Measurements from ENCODE around the gene LARP1. TPM values are rescaled to one million over a fixed set of nuclear protein-coding genes. Genes with fewer than 3 reads are reported as not detected.
"Not testable (repeated sequence)": the region's sequence is repeated elsewhere in the genome, so short reads cannot be mapped to it uniquely, and the experiment has no call there.

Gene LARP1
- polyA plus RNA-seq, 1 donor (not counting 4 experiments of a cell fraction or from before 2014, with no cell fraction given): 65.6 TPM

DNA sequence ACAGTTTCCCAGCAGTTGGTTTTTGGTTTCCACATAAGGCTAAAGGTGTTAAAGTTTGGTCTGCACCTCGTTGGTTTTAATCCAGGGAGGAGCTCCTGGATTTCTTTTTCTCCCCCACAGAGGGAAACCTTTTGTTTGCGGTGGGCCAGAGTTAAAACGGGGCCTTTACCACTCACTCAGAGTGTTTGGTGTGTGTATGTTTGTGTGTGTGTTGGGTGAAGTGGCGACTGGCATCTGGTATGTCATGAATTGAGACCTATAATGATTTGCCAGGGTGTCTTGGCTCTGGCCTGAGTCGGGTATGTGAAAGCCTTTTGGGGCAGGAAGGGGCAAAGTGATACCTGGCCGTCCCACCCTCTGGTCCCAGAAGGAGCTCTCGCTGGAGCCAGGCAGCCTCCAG is 64.4 kb downstream of the LARP1 start:
- H3K9me3 ChIP-seq (ENCODE audit: control insufficient read depth, low read depth, low read length): no peaks in the 10 kb centered on the region
- H3K27ac ChIP-seq (ENCODE audit: control insufficient read depth, insufficient read depth, low read length): no peak overlapping the region
- H3K4me1 ChIP-seq (ENCODE audit: control insufficient read depth, extremely low read depth, insufficient read depth, low read length): peaks cover 4% of the 10 kb centered on the region
- H4K20me1 ChIP-seq (ENCODE audit: control insufficient read depth, extremely low read depth, insufficient read depth, low read length): no peaks in the 10 kb centered on the region
- peaks cover 2% of the 10 kb centered on the region for H3K79me2 ChIP-seq (ENCODE audit: control insufficient read depth, insufficient read depth, low read length)
- no peaks in the 10 kb centered on the region for H3K9me1 ChIP-seq (ENCODE audit: control insufficient read depth, extremely low read depth, insufficient read depth, low read length)
- H3K9ac ChIP-seq (ENCODE audit: control insufficient read depth, extremely low read depth, insufficient read depth, low read length): no peak overlapping the region
- dilution Hi-C loops (cut with MboI; ENCODE audit: extremely low pct_ligation_motif_present, low sequenced_read_pairs): no loop called here
- H3K4me3 ChIP-seq (ENCODE audit: control insufficient read depth in 2 of 3, extremely low read depth in 1 of 3, insufficient read depth in 2 of 3, low read depth in 1 of 3, low read length in 3 of 3): no peak overlapping the region
- DNase-seq (ENCODE audit: low read depth, low spot score) (no peak), FAIRE-seq (no peak)
- H2AFZ ChIP-seq (ENCODE audit: control insufficient read depth, low read length): no peak overlapping the region
- H3K27me3 ChIP-seq (ENCODE audit: control insufficient read depth, extremely low read depth, insufficient read depth, low read length): no peaks in the 10 kb centered on the region
- no peak overlapping the region for H3K4me2 ChIP-seq (ENCODE audit: control insufficient read depth, extremely low read depth, insufficient read depth, low read depth, low read length)
- TF ChIP-seq EZH2 (IDR thresholded peaks at IDR 0.05; ENCODE audit: low read length): no peak
- TF ChIP-seq, protein P1, sequence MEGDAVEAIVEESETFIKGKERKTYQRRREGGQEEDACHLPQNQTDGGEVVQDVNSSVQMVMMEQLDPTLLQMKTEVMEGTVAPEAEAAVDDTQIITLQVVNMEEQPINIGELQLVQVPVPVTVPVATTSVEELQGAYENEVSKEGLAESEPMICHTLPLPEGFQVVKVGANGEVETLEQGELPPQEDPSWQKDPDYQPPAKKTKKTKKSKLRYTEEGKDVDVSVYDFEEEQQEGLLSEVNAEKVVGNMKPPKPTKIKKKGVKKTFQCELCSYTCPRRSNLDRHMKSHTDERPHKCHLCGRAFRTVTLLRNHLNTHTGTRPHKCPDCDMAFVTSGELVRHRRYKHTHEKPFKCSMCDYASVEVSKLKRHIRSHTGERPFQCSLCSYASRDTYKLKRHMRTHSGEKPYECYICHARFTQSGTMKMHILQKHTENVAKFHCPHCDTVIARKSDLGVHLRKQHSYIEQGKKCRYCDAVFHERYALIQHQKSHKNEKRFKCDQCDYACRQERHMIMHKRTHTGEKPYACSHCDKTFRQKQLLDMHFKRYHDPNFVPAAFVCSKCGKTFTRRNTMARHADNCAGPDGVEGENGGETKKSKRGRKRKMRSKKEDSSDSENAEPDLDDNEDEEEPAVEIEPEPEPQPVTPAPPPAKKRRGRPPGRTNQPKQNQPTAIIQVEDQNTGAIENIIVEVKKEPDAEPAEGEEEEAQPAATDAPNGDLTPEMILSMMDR (optimal IDR thresholded peaks at IDR 0.05 in 1 of 3, IDR thresholded peaks at IDR 0.05 in 1 of 3, conservative IDR thresholded peaks at IDR 0.05 in 1 of 3; ENCODE audit: extremely low read depth in 1 of 3, insufficient read depth in 2 of 3, low read length in 3 of 3): no peak
- peaks cover 28 to 61% of the 10 kb centered on the region in 2 experiments for H3K36me3 ChIP-seq (ENCODE audit: control insufficient read depth in 2 of 2, extremely low read depth in 1 of 2, insufficient read depth in 2 of 2, low read length in 2 of 2)

DNA sequence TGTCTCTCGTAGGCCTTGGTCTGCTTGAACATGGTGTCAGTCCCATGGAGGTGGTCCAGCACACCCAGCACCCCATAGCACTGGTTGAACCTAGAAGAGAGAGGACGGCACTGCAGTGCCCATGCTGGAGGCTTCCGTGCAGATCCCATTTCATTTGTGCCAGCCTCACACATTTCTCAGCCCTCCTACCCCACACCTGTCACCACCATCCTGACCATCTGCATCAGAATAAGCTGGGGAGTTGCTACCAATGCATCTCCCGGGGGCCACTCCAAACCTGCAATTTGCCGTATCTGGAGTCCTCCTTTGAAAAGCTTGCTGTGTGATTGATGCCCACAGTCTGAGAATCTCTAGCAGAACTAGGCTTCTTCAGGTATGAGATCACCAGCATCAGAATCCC is 65.2 kb downstream of the LARP1 start:
- peaks cover 4% of the 10 kb centered on the region for H3K4me1 ChIP-seq (ENCODE audit: control insufficient read depth, extremely low read depth, insufficient read depth, low read length)
- no peaks in the 10 kb centered on the region for H3K9me1 ChIP-seq (ENCODE audit: control insufficient read depth, extremely low read depth, insufficient read depth, low read length)
- no peaks in the 10 kb centered on the region for H4K20me1 ChIP-seq (ENCODE audit: control insufficient read depth, extremely low read depth, insufficient read depth, low read length)
- TF ChIP-seq EZH2 (IDR thresholded peaks at IDR 0.05; ENCODE audit: low read length): no peak
- TF ChIP-seq, protein P1 (optimal IDR thresholded peaks at IDR 0.05 in 1 of 3, IDR thresholded peaks at IDR 0.05 in 1 of 3, conservative IDR thresholded peaks at IDR 0.05 in 1 of 3; ENCODE audit: extremely low read depth in 1 of 3, insufficient read depth in 2 of 3, low read length in 3 of 3): no peak
- no peak overlapping the region for H3K4me3 ChIP-seq (ENCODE audit: control insufficient read depth in 2 of 3, extremely low read depth in 1 of 3, insufficient read depth in 2 of 3, low read depth in 1 of 3, low read length in 3 of 3)
- FAIRE-seq (no peak), DNase-seq (ENCODE audit: low read depth, low spot score) (no peak)
- no peaks in the 10 kb centered on the region for H3K9me3 ChIP-seq (ENCODE audit: control insufficient read depth, low read depth, low read length)
- no peak overlapping the region for H3K4me2 ChIP-seq (ENCODE audit: control insufficient read depth, extremely low read depth, insufficient read depth, low read depth, low read length)
- H3K79me2 ChIP-seq (ENCODE audit: control insufficient read depth, insufficient read depth, low read length): no peaks in the 10 kb centered on the region
- no peak overlapping the region for H3K9ac ChIP-seq (ENCODE audit: control insufficient read depth, extremely low read depth, insufficient read depth, low read length)
- dilution Hi-C loops (cut with MboI; ENCODE audit: extremely low pct_ligation_motif_present, low sequenced_read_pairs): no loop called here
- H3K36me3 ChIP-seq (ENCODE audit: control insufficient read depth in 2 of 2, extremely low read depth in 1 of 2, insufficient read depth in 2 of 2, low read length in 2 of 2): peaks cover 23 to 55% of the 10 kb centered on the region in 2 experiments
- no peaks in the 10 kb centered on the region for H3K27me3 ChIP-seq (ENCODE audit: control insufficient read depth, extremely low read depth, insufficient read depth, low read length)
- no peak overlapping the region for H2AFZ ChIP-seq (ENCODE audit: control insufficient read depth, low read length)
- H3K27ac ChIP-seq (ENCODE audit: control insufficient read depth, insufficient read depth, low read length): no peak overlapping the region

DNA sequence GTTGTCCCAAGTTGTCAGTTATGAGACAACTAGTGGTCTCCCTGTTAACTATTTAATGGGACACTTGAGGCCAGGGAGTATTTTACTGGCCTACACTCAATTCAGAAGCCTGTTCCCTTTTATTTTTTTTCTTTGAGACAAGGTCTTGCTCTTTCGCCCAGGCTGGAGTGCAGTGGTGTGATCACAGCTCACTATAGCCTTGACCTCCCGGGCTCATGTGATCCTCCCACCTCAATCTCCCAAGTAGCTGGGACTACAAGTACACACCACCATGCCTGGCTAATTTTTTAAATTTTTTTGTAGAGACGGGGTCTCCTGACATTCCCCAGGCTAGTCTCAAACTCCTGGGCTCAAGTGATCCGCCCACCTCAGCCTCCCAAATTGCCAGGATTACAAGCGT is 67.7 kb downstream of the LARP1 start:
- H3K4me3 ChIP-seq (ENCODE audit: control insufficient read depth in 2 of 3, extremely low read depth in 1 of 3, insufficient read depth in 2 of 3, low read depth in 1 of 3, low read length in 3 of 3); H3K4me2 ChIP-seq (ENCODE audit: control insufficient read depth, extremely low read depth, insufficient read depth, low read depth, low read length); H3K27ac ChIP-seq (ENCODE audit: control insufficient read depth, insufficient read depth, low read length); H2AFZ ChIP-seq (ENCODE audit: control insufficient read depth, low read length); DNase-seq (ENCODE audit: low read depth, low spot score); H3K9me1 ChIP-seq (ENCODE audit: control insufficient read depth, extremely low read depth, insufficient read depth, low read length); H3K27me3 ChIP-seq (ENCODE audit: control insufficient read depth, extremely low read depth, insufficient read depth, low read length); H4K20me1 ChIP-seq (ENCODE audit: control insufficient read depth, extremely low read depth, insufficient read depth, low read length); H3K4me1 ChIP-seq (ENCODE audit: control insufficient read depth, extremely low read depth, insufficient read depth, low read length); H3K79me2 ChIP-seq (ENCODE audit: control insufficient read depth, insufficient read depth, low read length); H3K9me3 ChIP-seq (ENCODE audit: control insufficient read depth, low read depth, low read length); dilution Hi-C loops (cut with MboI; ENCODE audit: extremely low pct_ligation_motif_present, low sequenced_read_pairs); FAIRE-seq; H3K9ac ChIP-seq (ENCODE audit: control insufficient read depth, extremely low read depth, insufficient read depth, low read length): not testable (repeated sequence)
- peaks cover 11 to 34% of the 10 kb centered on the region in 2 experiments for H3K36me3 ChIP-seq (ENCODE audit: control insufficient read depth in 2 of 2, extremely low read depth in 1 of 2, insufficient read depth in 2 of 2, low read length in 2 of 2)
